CD8-positive, alpha-beta memory T cell (primary cell): ENCODE results near the gene CTTNBP2. TPM values are rescaled to one million over a fixed set of nuclear protein-coding genes. Genes with fewer than 3 reads are reported as not detected.

ENCODE experiments used
- CTCF ChIA-PET: fragments of 350-600 bp; sonication (Branson Sonifier 250); formaldehyde crosslinking; loops from one replicate; lab custom pipeline; 2021; ENCODE audit warnings: antibody characterized with exemption; lab: Charles Lee
- POLR2A ChIA-PET: fragments of 350-600 bp; sonication (Branson Sonifier 250); formaldehyde crosslinking; loops from one replicate; lab custom pipeline; 2021; ENCODE audit warnings: antibody characterized with exemption; lab: Charles Lee
- DNase-seq, 5 donors: peaks; one replicate each; pipeline versions ENCODE4 v3.0.0 to v3.0.0-alpha.2; 2020 to 2022; ENCODE audit warnings: mixed read lengths in 1 of 5
- H3K27ac ChIP-seq: one replicate; pipeline ENCODE4 v1.7.0; 2013; ENCODE audit warnings: low read depth, mild to moderate bottlenecking, low read length, moderate library complexity
- H3K27me3 ChIP-seq: 2 replicates; pipeline ENCODE4 v1.7.0; 2013; ENCODE audit warnings: low read length, mild to moderate bottlenecking; ENCODE audit not compliant: insufficient read depth, poor library complexity, severe bottlenecking
- H3K36me3 ChIP-seq: 2 replicates; pipeline ENCODE4 v1.7.0; 2013; ENCODE audit warnings: mild to moderate bottlenecking, low read length, moderate library complexity; ENCODE audit not compliant: insufficient read depth
- H3K4me1 ChIP-seq: 2 replicates; pipeline ENCODE4 v1.7.0; 2013; ENCODE audit warnings: mild to moderate bottlenecking, low read length, moderate library complexity; ENCODE audit not compliant: insufficient read depth
- H3K4me3 ChIP-seq: 2 replicates; pipeline ENCODE4 v1.7.0; 2013; ENCODE audit warnings: mild to moderate bottlenecking, low read length
- H3K9me3 ChIP-seq: 2 replicates; pipeline ENCODE4 v1.7.0; 2013; ENCODE audit warnings: mild to moderate bottlenecking, low read length
- H3K27ac Mint-ChIP-seq, 8 donors: one replicate each; pipeline ENCODE4 v1.8.0; 2020 to 2021; ENCODE audit warnings: mixed read lengths in 8 of 8, mild to moderate bottlenecking in 6 of 8, inconsistent platforms in 3 of 8, moderate library complexity in 3 of 8
- H3K27me3 Mint-ChIP-seq, 2 donors: one replicate each; pipeline ENCODE4 v1.8.0; 2020 to 2021; ENCODE audit warnings: mixed read lengths in 2 of 2, mild to moderate bottlenecking in 1 of 2, moderate library complexity in 1 of 2
- H3K36me3 Mint-ChIP-seq, 3 donors: one replicate each; pipeline ENCODE4 v1.8.0; 2020 to 2021; ENCODE audit warnings: mixed read lengths in 3 of 3, inconsistent platforms in 1 of 3, mild to moderate bottlenecking in 1 of 3
- H3K4me1 Mint-ChIP-seq, 3 donors: one replicate each; pipeline ENCODE4 v1.8.0; 2020 to 2021; ENCODE audit warnings: mixed read lengths in 3 of 3, inconsistent platforms in 1 of 3, mild to moderate bottlenecking in 1 of 3
- H3K4me3 Mint-ChIP-seq, 7 donors: one replicate each; pipeline ENCODE4 v1.8.0; 2020 to 2021; ENCODE audit warnings: mixed read lengths in 7 of 7, mild to moderate bottlenecking in 6 of 7, moderate library complexity in 4 of 7, inconsistent platforms in 2 of 7
- H3K9me3 Mint-ChIP-seq, 5 donors: one replicate each; pipeline ENCODE4 v1.8.0; 2020 to 2022; ENCODE audit warnings: mixed read lengths in 5 of 5, mild to moderate bottlenecking in 3 of 5, moderate library complexity in 2 of 5, inconsistent platforms in 1 of 5
- polyA plus RNA-seq: library from polyadenylated mRNA; unstranded; fragments of 300-500 nt; fragmentation: Illumina TruSeq; gene quantifications from one replicate; pipeline ENCODE4 v1.2.3, GENCODE V29; 2021
- total RNA-seq, 2 experiments: library from RNA; stranded (reverse); gene quantifications; one replicate each; pipeline ENCODE4 v1.2.3, GENCODE V29; 2021

Gene CTTNBP2
- total and polyA plus RNA-seq, 3 experiments from 2014 or later: not detected

- peaks cover 0 to 1% of the 10 kb centered on the region in 2 donors for H3K27me3 Mint-ChIP-seq
- no peaks in the 10 kb centered on the region for H3K4me1 Mint-ChIP-seq
- POLR2A ChIA-PET: no interaction called here
- Histone ChIP-seq H3K9me3 (no peaks in the 10 kb centered on the region), H3K4me1 (no peaks in the 10 kb centered on the region), H3K27ac (no peak overlapping the region), H3K4me3 (no peak overlapping the region), H3K27me3 (no peaks in the 10 kb centered on the region), H3K36me3 (no peaks in the 10 kb centered on the region)
- no peak for DNase-seq
- no peaks in the 10 kb centered on the region for H3K36me3 Mint-ChIP-seq
- peaks cover 0 to 4% (median 0%) of the 10 kb centered on the region in 5 donors for H3K9me3 Mint-ChIP-seq
- no peak overlapping the region for H3K4me3 Mint-ChIP-seq
- CTCF ChIA-PET: no interaction called here
- no peak overlapping the region for H3K27ac Mint-ChIP-seq
Observed at GRCh38 chr7:117808910-117809705, 64.1 kb downstream of the CTTNBP2 start.

GRCh38 chr7:117808341-117808757 is 64.9 kb downstream of the CTTNBP2 start:
- no peaks in the 10 kb centered on the region for H3K36me3 Mint-ChIP-seq
- no peaks in the 10 kb centered on the region for H3K4me1 Mint-ChIP-seq
- no peaks in the 10 kb centered on the region for H3K9me3 ChIP-seq
- H3K36me3 ChIP-seq: no peaks in the 10 kb centered on the region
- no peaks in the 10 kb centered on the region for H3K4me1 ChIP-seq
- DNase-seq: no peak
- no peak overlapping the region for H3K4me3 ChIP-seq
- H3K9me3 Mint-ChIP-seq: peaks cover 0 to 4% (median 0%) of the 10 kb centered on the region in 5 donors
- no peak overlapping the region for H3K27ac Mint-ChIP-seq
- H3K27ac ChIP-seq: no peak overlapping the region
- H3K4me3 Mint-ChIP-seq: no peak overlapping the region
- POLR2A ChIA-PET: no interaction called here
- H3K27me3 Mint-ChIP-seq: peaks cover 0 to 1% of the 10 kb centered on the region in 2 donors
- CTCF ChIA-PET: no interaction called here
- H3K27me3 ChIP-seq: no peaks in the 10 kb centered on the region

GRCh38 chr7:117807676-117808075 is 65.6 kb downstream of the CTTNBP2 start:
- DNase-seq: no peak
- H3K4me1 ChIP-seq: no peaks in the 10 kb centered on the region
- ChIA-PET CTCF (no interaction called here), POLR2A (no interaction called here)
- peaks cover 0 to 1% of the 10 kb centered on the region in 2 donors for H3K27me3 Mint-ChIP-seq
- H3K36me3 Mint-ChIP-seq: no peaks in the 10 kb centered on the region
- no peaks in the 10 kb centered on the region for H3K27me3 ChIP-seq
- no peaks in the 10 kb centered on the region for H3K36me3 ChIP-seq
- no peak overlapping the region for H3K4me3 Mint-ChIP-seq
- H3K4me1 Mint-ChIP-seq: no peaks in the 10 kb centered on the region
- H3K4me3 ChIP-seq: no peak overlapping the region
- no peak overlapping the region for H3K27ac Mint-ChIP-seq
- H3K9me3 Mint-ChIP-seq: peaks cover 0 to 4% (median 0%) of the 10 kb centered on the region in 5 donors
- no peak overlapping the region for H3K27ac ChIP-seq
- no peaks in the 10 kb centered on the region for H3K9me3 ChIP-seq

GRCh38 chr7:117806011-117806410 is 67.2 kb downstream of the CTTNBP2 start:
- Mint-ChIP-seq H3K27ac (no peak overlapping the region), H3K4me3 (no peak overlapping the region), H3K27me3 (peaks cover 0 to 1% of the 10 kb centered on the region in 2 donors), H3K9me3 (peaks cover 0 to 6% (median 0%) of the 10 kb centered on the region in 5 donors), H3K4me1 (no peaks in the 10 kb centered on the region), H3K36me3 (no peaks in the 10 kb centered on the region)
- ChIA-PET POLR2A (no interaction called here), CTCF (no interaction called here)
- no peaks in the 10 kb centered on the region for H3K27me3 ChIP-seq
- no peak for DNase-seq
- no peak overlapping the region for H3K4me3 ChIP-seq
- H3K9me3 ChIP-seq: no peaks in the 10 kb centered on the region
- H3K4me1 ChIP-seq: no peaks in the 10 kb centered on the region
- no peak overlapping the region for H3K27ac ChIP-seq
- H3K36me3 ChIP-seq: no peaks in the 10 kb centered on the region

- Mint-ChIP-seq H3K9me3 (peaks cover 0 to 13% (median 0%) of the 10 kb centered on the region in 5 donors), H3K27me3 (peaks cover 0 to 1% of the 10 kb centered on the region in 2 donors), H3K36me3 (no peaks in the 10 kb centered on the region), H3K27ac (no peak overlapping the region), H3K4me1 (no peaks in the 10 kb centered on the region), H3K4me3 (no peak overlapping the region)
- no peak for DNase-seq
- ChIA-PET POLR2A (no interaction called here), CTCF (no interaction called here)
- no peaks in the 10 kb centered on the region for H3K27me3 ChIP-seq
- H3K4me1 ChIP-seq: no peaks in the 10 kb centered on the region
- H3K4me3 ChIP-seq: no peak overlapping the region
- H3K27ac ChIP-seq: no peak overlapping the region
- no peaks in the 10 kb centered on the region for H3K9me3 ChIP-seq
- H3K36me3 ChIP-seq: no peaks in the 10 kb centered on the region
Observed at GRCh38 chr7:117805241-117805640, 68.0 kb downstream of the CTTNBP2 start.

GRCh38 chr7:117803476-117803875 is 69.8 kb downstream of the CTTNBP2 start:
- Mint-ChIP-seq H3K27ac (no peak overlapping the region), H3K9me3 (peaks cover 0 to 13% (median 0%) of the 10 kb centered on the region in 5 donors), H3K4me3 (no peak overlapping the region), H3K4me1 (no peaks in the 10 kb centered on the region), H3K27me3 (peaks cover 0 to 1% of the 10 kb centered on the region in 2 donors), H3K36me3 (no peaks in the 10 kb centered on the region)
- Histone ChIP-seq H3K9me3 (no peaks in the 10 kb centered on the region), H3K4me3 (no peak overlapping the region), H3K27ac (no peak overlapping the region), H3K4me1 (no peaks in the 10 kb centered on the region), H3K27me3 (no peaks in the 10 kb centered on the region), H3K36me3 (no peaks in the 10 kb centered on the region)
- no peak for DNase-seq
- ChIA-PET CTCF (no interaction called here), POLR2A (no interaction called here)

GRCh38 chr7:117802660-117803059 is 70.6 kb downstream of the CTTNBP2 start:
- H3K36me3 ChIP-seq: no peaks in the 10 kb centered on the region
- H3K27me3 Mint-ChIP-seq: no peaks in the 10 kb centered on the region
- no peaks in the 10 kb centered on the region for H3K4me1 Mint-ChIP-seq

GRCh38 chr7:117800841-117801240 is 72.4 kb downstream of the CTTNBP2 start:
- CTCF ChIA-PET: no interaction called here
- H3K4me3 Mint-ChIP-seq: no peak overlapping the region

More at GRCh38 chr7:117802660-117803059, 70.6 kb downstream of the CTTNBP2 start:
- H3K27me3 ChIP-seq: no peaks in the 10 kb centered on the region
- H3K4me1 ChIP-seq: no peaks in the 10 kb centered on the region
- peaks cover 0 to 13% (median 0%) of the 10 kb centered on the region in 5 donors for H3K9me3 Mint-ChIP-seq
- DNase-seq: no peak
- H3K36me3 Mint-ChIP-seq: no peaks in the 10 kb centered on the region
- H3K27ac ChIP-seq: no peak overlapping the region
- H3K9me3 ChIP-seq: no peaks in the 10 kb centered on the region
- H3K4me3 ChIP-seq: no peak overlapping the region
- H3K4me3 Mint-ChIP-seq: no peak overlapping the region
- H3K27ac Mint-ChIP-seq: no peak overlapping the region
- ChIA-PET CTCF (no interaction called here), POLR2A (no interaction called here)

More at GRCh38 chr7:117800841-117801240, 72.4 kb downstream of the CTTNBP2 start:
- no peaks in the 10 kb centered on the region for H3K27me3 ChIP-seq
- Mint-ChIP-seq H3K36me3 (no peaks in the 10 kb centered on the region), H3K27ac (no peak overlapping the region), H3K27me3 (no peaks in the 10 kb centered on the region), H3K9me3 (peaks cover 0 to 12% (median 0%) of the 10 kb centered on the region in 5 donors), H3K4me1 (no peaks in the 10 kb centered on the region)
- H3K27ac ChIP-seq: no peak overlapping the region
- H3K36me3 ChIP-seq: no peaks in the 10 kb centered on the region
- H3K4me1 ChIP-seq: no peaks in the 10 kb centered on the region
- DNase-seq: no peak
- no peaks in the 10 kb centered on the region for H3K9me3 ChIP-seq
- H3K4me3 ChIP-seq: no peak overlapping the region
- POLR2A ChIA-PET: no interaction called here
